Stomach (tissue), 4 donors: ENCODE measurements around the gene NCAPH2.

Experiments used
- POLR2A ChIP-seq, 4 donors: fragments of 450-650 bp; IDR thresholded peaks; one replicate each; pipeline ENCODE4 v1.6.1; 2016; ENCODE audit warnings: antibody characterized with exemption in 4 of 4, control low read depth in 2 of 4, mild to moderate bottlenecking in 1 of 4, moderate library complexity in 1 of 4
- TF ChIP-seq, protein P1 (sequence below), 7 experiments: fragments of 450-650 bp in 4 of 7; fragments of 200-600 bp in 3 of 7; sonication (generic) in 3 of 7; IDR thresholded peaks; one replicate each; pipeline ENCODE4 v1.5.1; 2016 to 2019; ENCODE audit warnings: antibody characterized with exemption in 7 of 7, control low read depth in 2 of 7, mild to moderate bottlenecking in 1 of 7

DNA sequence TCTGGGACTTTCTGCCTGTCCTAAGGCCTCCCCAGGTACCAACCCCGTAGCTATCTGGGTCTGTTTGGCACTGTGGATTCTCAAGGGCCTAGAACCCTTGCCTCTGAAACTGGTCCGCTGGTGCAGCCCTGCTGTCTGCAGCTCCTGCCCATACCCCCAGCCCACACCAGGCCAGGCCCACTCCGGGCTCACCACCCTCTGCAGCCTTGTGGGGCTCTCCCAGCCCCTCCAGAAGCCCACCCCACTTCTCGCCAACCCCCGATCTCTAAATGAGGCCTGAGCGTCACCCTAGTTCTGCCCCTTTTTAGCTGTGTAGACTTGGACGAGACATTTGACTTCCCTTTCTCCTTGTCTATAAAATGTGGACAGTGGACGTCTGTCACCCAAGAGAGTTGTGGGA is 42.4 kb downstream of the NCAPH2 start:
- TF ChIP-seq, protein P1, sequence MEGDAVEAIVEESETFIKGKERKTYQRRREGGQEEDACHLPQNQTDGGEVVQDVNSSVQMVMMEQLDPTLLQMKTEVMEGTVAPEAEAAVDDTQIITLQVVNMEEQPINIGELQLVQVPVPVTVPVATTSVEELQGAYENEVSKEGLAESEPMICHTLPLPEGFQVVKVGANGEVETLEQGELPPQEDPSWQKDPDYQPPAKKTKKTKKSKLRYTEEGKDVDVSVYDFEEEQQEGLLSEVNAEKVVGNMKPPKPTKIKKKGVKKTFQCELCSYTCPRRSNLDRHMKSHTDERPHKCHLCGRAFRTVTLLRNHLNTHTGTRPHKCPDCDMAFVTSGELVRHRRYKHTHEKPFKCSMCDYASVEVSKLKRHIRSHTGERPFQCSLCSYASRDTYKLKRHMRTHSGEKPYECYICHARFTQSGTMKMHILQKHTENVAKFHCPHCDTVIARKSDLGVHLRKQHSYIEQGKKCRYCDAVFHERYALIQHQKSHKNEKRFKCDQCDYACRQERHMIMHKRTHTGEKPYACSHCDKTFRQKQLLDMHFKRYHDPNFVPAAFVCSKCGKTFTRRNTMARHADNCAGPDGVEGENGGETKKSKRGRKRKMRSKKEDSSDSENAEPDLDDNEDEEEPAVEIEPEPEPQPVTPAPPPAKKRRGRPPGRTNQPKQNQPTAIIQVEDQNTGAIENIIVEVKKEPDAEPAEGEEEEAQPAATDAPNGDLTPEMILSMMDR (IDR thresholded peaks at IDR 0.05), result no peak
- no peak for TF ChIP-seq POLR2A (IDR thresholded peaks at IDR 0.05)
